Liver (tissue), 9 donors: ENCODE results near the gene ADCY2. TPM values are rescaled to one million over a fixed set of nuclear protein-coding genes. Genes with fewer than 3 reads are reported as not detected.

Experiments used
- DNase-seq: peaks from one replicate; pipeline ENCODE4 v3.0.0-alpha.2; 2017; ENCODE audit warnings: low spot score
- H3K27ac ChIP-seq, 2 donors: one replicate each; pipeline ENCODE4 v1.7.0; 2013; ENCODE audit warnings: inconsistent platforms in 2 of 2, low read length in 2 of 2, control low read depth in 1 of 2, low read depth in 1 of 2, mild to moderate bottlenecking in 1 of 2
- H3K27me3 ChIP-seq, 4 donors: one replicate each; pipeline versions ENCODE4 v1.6.1 to v1.7.0; 2013; ENCODE audit warnings: low read length in 3 of 4, inconsistent platforms in 1 of 4, mild to moderate bottlenecking in 1 of 4, moderate library complexity in 1 of 4; ENCODE audit not compliant: control insufficient read depth in 4 of 4, insufficient read depth in 4 of 4
- H3K36me3 ChIP-seq, 4 donors: one replicate each; pipeline versions ENCODE4 v1.6.1 to v1.7.0; 2013; ENCODE audit warnings: low read length in 3 of 4, mild to moderate bottlenecking in 3 of 4, low read depth in 1 of 4, moderate library complexity in 1 of 4; ENCODE audit not compliant: control insufficient read depth in 4 of 4, insufficient read depth in 3 of 4
- H3K4me1 ChIP-seq, 4 donors: one replicate each; pipeline versions ENCODE4 v1.6.1 to v1.7.0; 2013; ENCODE audit warnings: low read length in 3 of 4, mild to moderate bottlenecking in 3 of 4, moderate library complexity in 1 of 4; ENCODE audit not compliant: control insufficient read depth in 4 of 4, insufficient read depth in 4 of 4
- H3K4me3 ChIP-seq, 3 donors: one replicate each; pipeline versions ENCODE4 v1.6.1 to v1.7.0; 2013; ENCODE audit warnings: low read length in 3 of 3, control low read depth in 1 of 3, low read depth in 1 of 3, mild to moderate bottlenecking in 1 of 3
- H3K9ac ChIP-seq, 2 donors: one replicate each; pipeline ENCODE4 v1.7.0; 2013; ENCODE audit warnings: low read length in 2 of 2, mild to moderate bottlenecking in 2 of 2, moderate library complexity in 2 of 2, control low read depth in 1 of 2, low read depth in 1 of 2
- H3K9me3 ChIP-seq, 4 donors: one replicate each; pipeline versions ENCODE4 v1.6.1 to v1.7.0; 2013; ENCODE audit warnings: low read length in 3 of 4; ENCODE audit not compliant: control insufficient read depth in 4 of 4
- CTCF ChIP-seq: fragments of 150-350 bp; IDR thresholded peaks from 2 replicates; pipeline ENCODE4 v1.5.1; 2017; ENCODE audit warnings: improper control_type of control experiment, low read depth, low read length; ENCODE audit not compliant: missing input control
- EGR1 ChIP-seq, 2 donors: IDR thresholded peaks; 2 replicates each; pipeline ENCODE4 v1.6.1; 2016 to 2018; ENCODE audit warnings: antibody characterized with exemption in 2 of 2, low read depth in 2 of 2
- FOXA1 ChIP-seq: IDR thresholded peaks from 2 replicates; pipeline ENCODE4 v1.6.1; 2016; ENCODE audit warnings: antibody characterized with exemption
- FOXA2 ChIP-seq: IDR thresholded peaks from 2 replicates; pipeline ENCODE4 v1.6.1; 2016; ENCODE audit warnings: antibody characterized with exemption
- GABPA ChIP-seq, 2 donors: IDR thresholded peaks in 1 of 2; conservative IDR thresholded peaks in 1 of 2; 2 replicates each; pipeline ENCODE4 v1.6.1; 2016; ENCODE audit warnings: antibody characterized with exemption in 2 of 2, mild to moderate bottlenecking in 1 of 2, moderate library complexity in 1 of 2
- HNF4G ChIP-seq: IDR thresholded peaks from 2 replicates; pipeline ENCODE4 v1.6.1; 2016; ENCODE audit warnings: antibody characterized with exemption
- JUND ChIP-seq, 2 donors: IDR thresholded peaks; 2 replicates each; pipeline ENCODE4 v1.6.1; 2016; ENCODE audit warnings: antibody characterized with exemption in 2 of 2
- NR2F2 ChIP-seq: IDR thresholded peaks from 2 replicates; pipeline ENCODE4 v1.6.1; 2016; ENCODE audit warnings: antibody characterized with exemption
- RAD21 ChIP-seq, 2 donors: IDR thresholded peaks; 2 replicates each; pipeline ENCODE4 v1.6.1; 2016; ENCODE audit warnings: antibody characterized with exemption in 2 of 2, mild to moderate bottlenecking in 2 of 2
- SP1 ChIP-seq: IDR thresholded peaks from 2 replicates; pipeline ENCODE4 v1.6.1; 2018; ENCODE audit warnings: antibody characterized with exemption, mild to moderate bottlenecking
- YY1 ChIP-seq: IDR thresholded peaks from 2 replicates; pipeline ENCODE4 v1.6.1; 2016; ENCODE audit warnings: antibody characterized with exemption, mild to moderate bottlenecking
- ZBTB33 ChIP-seq: IDR thresholded peaks from 2 replicates; pipeline ENCODE4 v1.6.1; 2016; ENCODE audit warnings: antibody characterized with exemption
- WGBS: extraction: QIAGEN DNeasy Blood & Tissue Kit; methylation state at CpG from one replicate; pipeline ENCODE4 v1.1.7; 2013; 5-methylcytosine and 5-hydroxymethylcytosine counted together
- polyA plus RNA-seq, 2 donors: library from polyadenylated mRNA; stranded (reverse) in 1 of 2; unstranded in 1 of 2; fragments of 200-250 nt in 1 of 2; fragments of >200 nt in 1 of 2; fragmentation: Nextera tagmentation in 1 of 2; extraction: Ambion mirVana in 1 of 2; gene quantifications; one replicate each; pipeline versions ENCODE4 v1.2.1 to v1.2.3, GENCODE V29; 2013 to 2015
- total RNA-seq, 2 donors: library from RNA; depleted of rRNA; stranded (reverse); fragments of >200 nt; gene quantifications; one replicate each; pipeline ENCODE4 v1.2.3, GENCODE V29; 2014
- TF ChIP-seq, protein P1 (sequence below): IDR thresholded peaks from 2 replicates; pipeline ENCODE4 v1.6.1; 2016; ENCODE audit warnings: antibody characterized with exemption
- TF ChIP-seq, protein P2 (sequence below): IDR thresholded peaks from 2 replicates; pipeline ENCODE4 v1.6.1; 2016; ENCODE audit warnings: antibody characterized with exemption
- donor health status: healthy.
- donor health status: healthy.
- donor health status: healthy.
- donor health status: healthy.
- donor health status: healthy.

ADCY2 gene
- total and polyA plus RNA-seq, 4 donors, result not detected

- WGBS, result 74% methylated on average over 8 of the region's 8 CpGs
- Histone ChIP-seq H3K27me3 (peaks cover 0 to 2% (median 1%) of the 10 kb centered on the region in 4 donors), H3K9me3 (no peaks in the 10 kb centered on the region), H3K27ac (no peak overlapping the region), H3K9ac (no peak overlapping the region), H3K4me1 (no peaks in the 10 kb centered on the region), H3K4me3 (no peak overlapping the region), H3K36me3 (no peaks in the 10 kb centered on the region)
- no peak for TF ChIP-seq FOXA1
- no peak for DNase-seq
Observed at GRCh38 chr5:7823594-7823993, 427.7 kb downstream of the ADCY2 start.

GRCh38 chr5:7824995-7825394, 429.1 kb downstream of the ADCY2 start:
- DNase-seq, result no peak
- Histone ChIP-seq H3K4me3 (no peak overlapping the region), H3K36me3 (no peaks in the 10 kb centered on the region), H3K27me3 (peaks cover 0 to 2% (median 1%) of the 10 kb centered on the region in 4 donors), H3K27ac (no peak overlapping the region), H3K9me3 (no peaks in the 10 kb centered on the region), H3K4me1 (no peaks in the 10 kb centered on the region), H3K9ac (no peak overlapping the region)
- WGBS, result 94% methylated on average over 18 of the region's 18 CpGs
- TF ChIP-seq RAD21 (IDR thresholded peaks at IDR 0.05) (no peak), EGR1 (IDR thresholded peaks at IDR 0.05; ENCODE audit: low read depth in 2 of 2) (no peak), NR2F2 (no peak), JUND (IDR thresholded peaks at IDR 0.05) (no peak), ZBTB33 (no peak), YY1 (no peak), FOXA1 (no peak), GABPA (IDR thresholded peaks at IDR 0.05 in 1 of 2, conservative IDR thresholded peaks at IDR 0.05 in 1 of 2) (no peak), HNF4G (no peak), FOXA2 (no peak)
- TF ChIP-seq, protein P1, sequence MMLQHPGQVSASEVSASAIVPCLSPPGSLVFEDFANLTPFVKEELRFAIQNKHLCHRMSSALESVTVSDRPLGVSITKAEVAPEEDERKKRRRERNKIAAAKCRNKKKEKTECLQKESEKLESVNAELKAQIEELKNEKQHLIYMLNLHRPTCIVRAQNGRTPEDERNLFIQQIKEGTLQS, result no peak

- Histone ChIP-seq H3K27me3 (peaks cover 0 to 2% (median 1%) of the 10 kb centered on the region in 4 donors), H3K27ac (no peak overlapping the region), H3K4me3 (no peak overlapping the region), H3K36me3 (no peaks in the 10 kb centered on the region), H3K9me3 (no peaks in the 10 kb centered on the region), H3K9ac (no peak overlapping the region), H3K4me1 (no peaks in the 10 kb centered on the region)
- 85% methylated on average over 11 of the region's 11 CpGs for WGBS
- no peak for DNase-seq
- TF ChIP-seq, protein P2, sequence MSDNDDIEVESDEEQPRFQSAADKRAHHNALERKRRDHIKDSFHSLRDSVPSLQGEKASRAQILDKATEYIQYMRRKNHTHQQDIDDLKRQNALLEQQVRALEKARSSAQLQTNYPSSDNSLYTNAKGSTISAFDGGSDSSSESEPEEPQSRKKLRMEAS, result no peak
- TF ChIP-seq EGR1 (IDR thresholded peaks at IDR 0.05; ENCODE audit: low read depth in 2 of 2) (no peak), JUND (IDR thresholded peaks at IDR 0.05) (no peak), CTCF (no peak), SP1 (no peak), HNF4G (no peak), GABPA (IDR thresholded peaks at IDR 0.05 in 1 of 2, conservative IDR thresholded peaks at IDR 0.05 in 1 of 2) (no peak)
- TF ChIP-seq, protein P1, result no peak
Observed at GRCh38 chr5:7825630-7826029, 429.7 kb downstream of the ADCY2 start.
